ENCODE results near the gene PNO1.
A peak's percentile ranks its signal among the peaks of the same experiment; 100 is the strongest.

PNO1 gene

GRCh38 chr2:68196120-68196716 lies 38.5 kb downstream of the PNO1 start:
- FAIRE-seq = peak; percentile 89

GRCh38 chr2:68200157-68200787 lies 42.6 kb downstream of the PNO1 start:
- FAIRE-seq = no peak

GRCh38 chr2:68203587-68203986 lies 45.9 kb downstream of the PNO1 start:
- no peak for FAIRE-seq

GRCh38 chr2:68206793-68207192 lies 49.1 kb downstream of the PNO1 start:
- FAIRE-seq = no peak

GRCh38 chr2:68214381-68214780 lies 56.7 kb downstream of the PNO1 start:
- no peak for FAIRE-seq

GRCh38 chr2:68216454-68217310 lies 59.0 kb downstream of the PNO1 start:
- peak; percentile 75 for FAIRE-seq

GRCh38 chr2:68217729-68218128 lies 60.0 kb downstream of the PNO1 start:
- FAIRE-seq = peak; percentile 77

GRCh38 chr2:68218343-68218901 lies 60.7 kb downstream of the PNO1 start:
- no peak for FAIRE-seq

GRCh38 chr2:68222287-68222686 lies 64.6 kb downstream of the PNO1 start:
- no peak for FAIRE-seq

- FAIRE-seq = peak; percentile 41
Observed at GRCh38 chr2:68223419-68223818, 65.7 kb downstream of the PNO1 start.

- peak; percentile 43 for FAIRE-seq
Observed at GRCh38 chr2:68225119-68225632, 67.5 kb downstream of the PNO1 start.
